Esophagus squamous epithelium (tissue), 5 donors: ENCODE data around the gene ARHGAP23. TPM values are rescaled to one million over a fixed set of nuclear protein-coding genes. Genes with fewer than 3 reads are reported as not detected.
"Not testable (repeated sequence)": the region's sequence is repeated elsewhere in the genome, so short reads cannot be mapped to it uniquely, and the experiment has no call there.

Experiments
- DNase-seq: peaks from one replicate; lab custom pipeline; 2025; lab: John Stamatoyannopoulos, UW
- H3K27ac ChIP-seq, 4 donors: fragments of 200-600 bp; sonication (generic); one replicate each; pipeline ENCODE4 v1.5.1; 2016 to 2019; ENCODE audit warnings: mild to moderate bottlenecking in 1 of 4
- H3K27me3 ChIP-seq, 4 donors: fragments of 200-600 bp; sonication (generic); 1 replicate in 3 of 4; 2 replicates in 1 of 4; pipeline versions ENCODE4 v1.5.1 to v1.6.0; 2017 to 2021; ENCODE audit warnings: antibody characterized with exemption in 1 of 4
- H3K36me3 ChIP-seq, 3 donors: fragments of 200-600 bp; sonication (generic); one replicate each; pipeline ENCODE4 v1.5.1; 2016 to 2019
- H3K4me1 ChIP-seq, 3 donors: fragments of 200-600 bp; sonication (generic); one replicate each; pipeline ENCODE4 v1.5.1; 2017 to 2019
- H3K4me3 ChIP-seq, 4 donors: fragments of 200-600 bp; sonication (generic); 1 replicate in 3 of 4; 2 replicates in 1 of 4; pipeline ENCODE4 v1.5.1; 2016 to 2019; ENCODE audit warnings: mild to moderate bottlenecking in 2 of 4, moderate library complexity in 1 of 4
- H3K9me3 ChIP-seq, 3 donors: fragments of 200-600 bp; sonication (generic); one replicate each; pipeline ENCODE4 v1.5.1; 2016 to 2019
- POLR2A ChIP-seq, 4 donors: fragments of 450-650 bp; IDR thresholded peaks; one replicate each; pipeline ENCODE4 v1.6.1; 2017; ENCODE audit warnings: antibody characterized with exemption in 4 of 4, mild to moderate bottlenecking in 4 of 4, moderate library complexity in 3 of 4
- WGBS, 2 donors: methylation state at CpG; one replicate each; pipeline ENCODE4 v1.1.5; 2018; 5-methylcytosine and 5-hydroxymethylcytosine counted together
- intact Hi-C: fragments of 100-400 bp; cut with DNase I; formaldehyde crosslinking; loops from one replicate; pipeline ENCODE4 v1.15.0; 2022
- total RNA-seq, 4 donors: library from RNA; depleted of rRNA; stranded (reverse); fragments of >200 nt; gene quantifications; one replicate each; pipeline ENCODE4 v1.1.0, GENCODE V29; 2016
- TF ChIP-seq, protein P1 (sequence below), 6 experiments: fragments of 450-650 bp in 4 of 6; fragments of 200-600 bp in 2 of 6; sonication (generic) in 2 of 6; IDR thresholded peaks; one replicate each; pipeline ENCODE4 v1.5.1; 2016 to 2019; ENCODE audit warnings: antibody characterized with exemption in 6 of 6, mild to moderate bottlenecking in 4 of 6, moderate library complexity in 4 of 6
- donor health status: DM: yes; HTN: yes; CAD: no.

Gene ARHGAP23
- total RNA-seq, 4 donors from 2014 or later: 75.3 to 180 (median 102) TPM

DNA sequence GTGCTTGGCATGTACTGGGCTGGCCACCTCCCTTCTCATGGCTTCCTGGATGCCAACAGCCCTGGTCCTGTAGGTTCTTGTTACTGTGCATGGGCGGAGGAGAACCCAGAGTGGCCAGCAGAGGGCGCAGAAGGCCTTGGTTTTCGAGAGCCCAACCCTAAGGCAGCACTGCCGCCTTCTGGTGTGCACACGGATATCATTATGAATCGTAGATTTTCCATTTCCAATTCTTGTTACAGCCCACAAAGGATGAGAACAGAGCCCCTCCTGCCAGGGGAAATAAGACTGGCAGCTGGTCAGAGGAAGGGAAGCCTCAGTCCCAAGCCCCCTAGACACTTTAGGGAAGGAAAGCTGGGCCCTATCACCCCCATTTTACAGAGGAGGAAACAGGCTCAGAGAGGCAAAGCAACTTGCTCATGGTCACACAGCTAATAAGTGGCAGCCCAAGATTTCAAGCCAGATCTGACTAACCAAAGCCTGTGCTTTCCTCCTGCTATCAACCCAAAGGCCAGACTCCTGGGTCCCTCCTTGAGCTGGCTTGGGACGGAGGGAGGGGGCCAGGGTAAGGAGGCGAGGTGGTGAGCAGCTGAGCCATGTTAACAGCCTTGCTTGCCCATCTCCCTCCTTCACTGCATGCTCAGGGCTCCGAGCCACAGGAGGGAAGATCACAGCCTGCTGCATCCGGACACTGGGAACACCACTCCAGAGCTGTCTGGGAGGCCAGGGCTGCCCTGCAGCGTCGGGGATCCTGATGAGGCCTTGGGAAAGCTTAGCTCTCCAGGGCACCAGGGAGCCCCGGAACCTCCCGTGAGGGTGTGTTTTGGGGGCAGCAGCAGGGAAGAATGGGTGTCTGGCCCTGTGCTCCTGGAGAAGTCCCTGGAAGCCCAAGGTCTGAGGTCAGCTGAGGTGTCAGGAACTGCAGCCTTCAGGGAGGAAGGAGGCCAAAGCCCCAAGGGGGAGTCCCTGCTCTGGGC, 64.1 kb downstream of the ARHGAP23 start:
- intact Hi-C loops: loop anchor here (10.0 kb wide), 2 partner anchors 92 to 172 kb away; no protein-coding TSS in a partner anchor
- H3K9me3 ChIP-seq, H3K27me3 ChIP-seq, H3K4me3 ChIP-seq, H3K27ac ChIP-seq, H3K4me1 ChIP-seq: not testable (repeated sequence)
- TF ChIP-seq, protein P1, sequence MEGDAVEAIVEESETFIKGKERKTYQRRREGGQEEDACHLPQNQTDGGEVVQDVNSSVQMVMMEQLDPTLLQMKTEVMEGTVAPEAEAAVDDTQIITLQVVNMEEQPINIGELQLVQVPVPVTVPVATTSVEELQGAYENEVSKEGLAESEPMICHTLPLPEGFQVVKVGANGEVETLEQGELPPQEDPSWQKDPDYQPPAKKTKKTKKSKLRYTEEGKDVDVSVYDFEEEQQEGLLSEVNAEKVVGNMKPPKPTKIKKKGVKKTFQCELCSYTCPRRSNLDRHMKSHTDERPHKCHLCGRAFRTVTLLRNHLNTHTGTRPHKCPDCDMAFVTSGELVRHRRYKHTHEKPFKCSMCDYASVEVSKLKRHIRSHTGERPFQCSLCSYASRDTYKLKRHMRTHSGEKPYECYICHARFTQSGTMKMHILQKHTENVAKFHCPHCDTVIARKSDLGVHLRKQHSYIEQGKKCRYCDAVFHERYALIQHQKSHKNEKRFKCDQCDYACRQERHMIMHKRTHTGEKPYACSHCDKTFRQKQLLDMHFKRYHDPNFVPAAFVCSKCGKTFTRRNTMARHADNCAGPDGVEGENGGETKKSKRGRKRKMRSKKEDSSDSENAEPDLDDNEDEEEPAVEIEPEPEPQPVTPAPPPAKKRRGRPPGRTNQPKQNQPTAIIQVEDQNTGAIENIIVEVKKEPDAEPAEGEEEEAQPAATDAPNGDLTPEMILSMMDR (IDR thresholded peaks at IDR 0.05): peak in 5 of 6 experiments; percentile 34 to 80 (median 37)
- peak; percentile 16 for DNase-seq
- peaks cover 6 to 97% (median 30%) of the 10 kb centered on the region in 3 donors for H3K36me3 ChIP-seq
- 0 to 100% methylated on average over 4 to 6 of the region's 14 CpGs for WGBS, 2 donors

DNA sequence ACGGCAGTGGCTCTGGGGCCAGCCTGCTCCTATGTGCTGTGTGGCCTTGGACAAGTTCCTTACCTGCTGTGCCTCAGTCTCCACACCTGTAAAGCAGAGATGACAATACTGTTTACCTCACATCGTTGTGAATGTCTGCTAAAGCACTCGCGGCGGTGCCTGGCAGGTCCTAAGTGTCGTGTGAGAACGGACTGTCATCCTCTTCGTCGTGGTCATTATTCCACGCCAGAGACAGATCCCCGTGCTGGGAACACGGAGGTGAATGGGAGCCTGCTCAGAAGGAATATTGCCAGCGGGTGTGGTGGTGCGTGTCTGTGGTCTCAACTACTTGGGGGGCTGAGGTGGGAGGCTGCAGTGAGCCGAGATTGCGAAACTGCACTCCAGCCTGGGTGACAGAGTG, 65.9 kb downstream of the ARHGAP23 start:
- not testable (repeated sequence) for H3K27me3 ChIP-seq, H3K9me3 ChIP-seq, H3K4me3 ChIP-seq, H3K4me1 ChIP-seq, H3K27ac ChIP-seq, DNase-seq
- WGBS, 2 donors: 91 to 95% methylated on average over 4 of the region's 16 CpGs
- intact Hi-C loops: loop anchor here (10.0 kb wide), 2 partner anchors 91 to 171 kb away; no protein-coding TSS in a partner anchor
- H3K36me3 ChIP-seq: peaks cover 6 to 97% (median 46%) of the 10 kb centered on the region in 3 donors

- intact Hi-C loops: loop anchor here (10.0 kb wide), 2 partner anchors 87 to 167 kb away; no protein-coding TSS in a partner anchor
- not testable (repeated sequence) for H3K9me3 ChIP-seq, H3K27me3 ChIP-seq, H3K27ac ChIP-seq, DNase-seq, H3K4me1 ChIP-seq, H3K4me3 ChIP-seq
- H3K36me3 ChIP-seq: peaks cover 1 to 97% (median 45%) of the 10 kb centered on the region in 3 donors
- 88 to 100% methylated on average over 4 to 6 of the region's 10 CpGs for whole genome bisulfite sequencing, 2 donors
Observed at GRCh38 chr17:38497656-38498055, 69.4 kb downstream of the ARHGAP23 start.

GRCh38 chr17:38498353-38498752, 70.1 kb downstream of the ARHGAP23 start:
- peaks cover 3 to 97% (median 46%) of the 10 kb centered on the region in 3 donors for H3K36me3 ChIP-seq
- no peaks in the 10 kb centered on the region for H3K27me3 ChIP-seq
- intact Hi-C loops: loop anchor here (10.0 kb wide), 2 partner anchors 86 to 166 kb away; no protein-coding TSS in a partner anchor
- 81 to 96% methylated on average over 3 to 8 of the region's 14 CpGs for WGBS, 2 donors
- DNase-seq: no peak
- no peaks in the 10 kb centered on the region for H3K4me1 ChIP-seq
- no peak overlapping the region for H3K4me3 ChIP-seq
- no peak overlapping the region for H3K27ac ChIP-seq
- H3K9me3 ChIP-seq: no peaks in the 10 kb centered on the region
- TF ChIP-seq, protein P1 (IDR thresholded peaks at IDR 0.05): no peak
- TF ChIP-seq POLR2A (IDR thresholded peaks at IDR 0.05): no peak

GRCh38 chr17:38499230-38499629, 71.0 kb downstream of the ARHGAP23 start:
- H3K27me3 ChIP-seq, H3K27ac ChIP-seq, H3K4me3 ChIP-seq, H3K9me3 ChIP-seq, H3K4me1 ChIP-seq, DNase-seq: not testable (repeated sequence)
- 83 to 100% methylated on average over 1 to 3 of the region's 10 CpGs for WGBS, 2 donors
- intact Hi-C loops: loop anchor here (10.0 kb wide), 2 partner anchors 86 to 166 kb away; no protein-coding TSS in a partner anchor
- H3K36me3 ChIP-seq: peaks cover 5 to 97% (median 39%) of the 10 kb centered on the region in 3 donors

GRCh38 chr17:38501718-38502117, 73.5 kb downstream of the ARHGAP23 start:
- DNase-seq, intact Hi-C loops, H3K4me1 ChIP-seq, H3K9me3 ChIP-seq, H3K4me3 ChIP-seq, H3K27ac ChIP-seq, H3K27me3 ChIP-seq: not testable (repeated sequence)
- WGBS, 2 donors: 87 to 97% methylated on average over 2 of the region's 2 CpGs
- H3K36me3 ChIP-seq: peaks cover 6 to 96% (median 51%) of the 10 kb centered on the region in 3 donors

DNA sequence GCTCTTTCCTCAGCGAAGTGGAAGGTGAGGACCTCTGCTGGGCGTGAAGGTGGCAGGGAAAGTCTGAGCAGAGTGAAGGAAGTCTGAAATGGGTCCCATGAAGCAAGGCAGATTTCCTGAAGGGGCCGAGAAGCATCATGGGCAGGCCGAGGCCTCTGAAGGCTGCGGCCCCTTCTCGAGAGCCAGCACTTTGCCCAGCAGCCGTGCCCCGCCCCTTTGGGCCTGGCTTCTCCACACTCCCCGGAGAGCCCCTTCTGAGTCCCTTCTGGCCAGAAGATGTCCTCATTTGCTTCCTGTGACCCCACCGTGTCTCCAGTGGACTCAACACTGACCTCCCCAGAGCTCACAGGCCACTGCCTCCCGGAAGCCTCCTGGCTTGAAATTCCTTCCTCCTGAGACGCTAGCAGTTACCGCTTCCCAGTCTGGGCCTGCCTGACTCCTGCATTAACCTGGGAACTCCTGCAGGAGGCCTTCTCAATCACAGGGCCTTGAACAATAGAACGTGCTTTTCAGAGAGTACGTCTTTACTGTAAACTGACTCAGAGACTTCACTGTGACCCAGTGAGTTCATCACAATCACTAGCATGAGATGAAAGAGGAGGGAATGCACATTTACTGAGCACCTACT, 75.1 kb downstream of the ARHGAP23 start:
- H3K9me3 ChIP-seq, H3K27me3 ChIP-seq, H3K4me3 ChIP-seq, DNase-seq, H3K27ac ChIP-seq, intact Hi-C loops, H3K4me1 ChIP-seq: not testable (repeated sequence)
- WGBS, 2 donors: 93 to 100% methylated on average over 2 to 4 of the region's 15 CpGs
- peaks cover 11 to 91% (median 39%) of the 10 kb centered on the region in 3 donors for H3K36me3 ChIP-seq
